Posterior vena cava (tissue), 2 donors: ENCODE results near the gene FMNL1. TPM values are rescaled to one million over a fixed set of nuclear protein-coding genes. Genes with fewer than 3 reads are reported as not detected.
"Not testable (repeated sequence)": the region's sequence is repeated elsewhere in the genome, so short reads cannot be mapped to it uniquely, and the experiment has no call there.

ENCODE experiments used
- DNase-seq: peaks from one replicate; pipeline ENCODE4 v3.0.0-alpha.2; 2020; ENCODE audit warnings: low spot score
- intact Hi-C, 2 donors: fragments of 100-400 bp; cut with DNase I; formaldehyde crosslinking; loops; one replicate each; pipeline versions ENCODE4 v1.14.1 to v1.14.2; 2022 to 2023
- long read RNA-seq, 2 donors: library from polyadenylated mRNA; unstranded; transcript quantifications; one replicate each; pipeline ENCODE4 v2.0.0, GENCODE V29; 2020 to 2021
- total RNA-seq, 2 donors: library from RNA; stranded (reverse); fragmentation: NEBNext Ultra II Directional; extraction: Animal tissue kit (Norgen Biotek cat#: 25700); gene quantifications; one replicate each; pipeline ENCODE4 v1.2.1, GENCODE V29; 2021
- donor health status: DM: yes; HTN: yes; CAD: no.
- donor health status: DM: yes; HTN: yes; CAD: no.

FMNL1 gene
- total RNA-seq, result 10 to 100 TPM; 19.5 to 28.2 TPM
- long read RNA-seq, donor 1, partial matches to known transcripts, result 1 of 1 reads
- long read RNA-seq, donor 1, other reads (novel, unspliced or antisense), result 0 of 1 reads
- long read RNA-seq, donor 2, partial matches to known transcripts, result 1 of 2 reads
- long read RNA-seq, donor 2, other reads (novel, unspliced or antisense), result 1 of 2 reads

GRCh38 chr17:45221081-45222013, at the start of gene FMNL1:
Gene FMNL1, plus strand, starts transcription at chr17:45221885. Its CDS starts 240 bp downstream, at chr17:45222125.
- DNase-seq, result peak; percentile 93
- intact Hi-C loops, result loop anchor here in 1 of 2 donors (5.0 kb wide), 1 partner anchor 161 kb away; no protein-coding TSS in a partner anchor

- no peak for DNase-seq
- intact Hi-C loops, result no loop called here
These were observed 49.5 kb upstream of the FMNL1 start for GRCh38 chr17:45172232-45172540.

- peak; percentile 81 for DNase-seq
- intact Hi-C loops, result no loop called here
These were observed 49.0 kb upstream of the FMNL1 start for GRCh38 chr17:45172541-45173286.

GRCh38 chr17:45175759-45176115, 45.9 kb upstream of the FMNL1 start:
- intact Hi-C loops, result no loop called here
- DNase-seq, result no peak

GRCh38 chr17:45177563-45177962, 44.1 kb upstream of the FMNL1 start:
- no peak for DNase-seq
- intact Hi-C loops, result no loop called here

- intact Hi-C loops, result no loop called here
- no peak for DNase-seq
These were observed 37.5 kb upstream of the FMNL1 start for GRCh38 chr17:45184144-45184543.

- DNase-seq, result no peak
- intact Hi-C loops, result no loop called here
These were observed 34.8 kb upstream of the FMNL1 start for GRCh38 chr17:45186801-45187354.

- DNase-seq, result no peak
- intact Hi-C loops, result no loop called here
These were observed 32.7 kb upstream of the FMNL1 start for GRCh38 chr17:45189009-45189408.

GRCh38 chr17:45190503-45191255, 31.0 kb upstream of the FMNL1 start:
- DNase-seq, result no peak
- intact Hi-C loops, result no loop called here

GRCh38 chr17:45195424-45195823, 26.3 kb upstream of the FMNL1 start:
- intact Hi-C loops, result loop anchor here in 1 of 2 donors (5.0 kb wide), 2 partner anchors 58 to 273 kb away; partner anchors contain the start of gene ACBD4
- DNase-seq, result no peak

GRCh38 chr17:45197108-45197507, 24.6 kb upstream of the FMNL1 start:
- no peak for DNase-seq
- intact Hi-C loops, result loop anchor here (2.0 to 5.0 kb wide), 3 partner anchors 60 to 275 kb away; partner anchors contain the start of gene ACBD4 (in 2 of the 2)

- intact Hi-C loops, result loop anchor here (2.0 to 5.0 kb wide), 3 partner anchors 60 to 275 kb away; partner anchors contain the start of gene ACBD4 (in 2 of the 2)
These were observed 23.9 kb upstream of the FMNL1 start for GRCh38 chr17:45197555-45198334.

GRCh38 chr17:45200701-45201100, 21.0 kb upstream of the FMNL1 start:
- DNase-seq, result no peak
- intact Hi-C loops, result loop anchor here in 1 of 2 donors (5.0 kb wide), 1 partner anchor 292 kb away; the partner anchor contains the start of gene PLEKHM1

More at GRCh38 chr17:45197555-45198334, 23.9 kb upstream of the FMNL1 start:
- DNase-seq, result peak; percentile 97

- no peak for DNase-seq
- intact Hi-C loops, result loop anchor here in 1 of 2 donors (5.0 kb wide), 1 partner anchor 291 kb away; the partner anchor contains the start of gene PLEKHM1
These were observed 20.2 kb upstream of the FMNL1 start for GRCh38 chr17:45201457-45201856.

GRCh38 chr17:45201880-45202279, 19.8 kb upstream of the FMNL1 start:
- intact Hi-C loops, result loop anchor here in 1 of 2 donors (5.0 kb wide), 1 partner anchor 290 kb away; the partner anchor contains the start of gene PLEKHM1
- DNase-seq, result not testable (repeated sequence)

GRCh38 chr17:45218895-45219661, 2.6 kb upstream of the FMNL1 start:
- DNase-seq, result peak; percentile 95
- intact Hi-C loops, result loop anchor here in 1 of 2 donors (5.0 kb wide), 2 partner anchors 58 to 168 kb away; no protein-coding TSS in a partner anchor

GRCh38 chr17:45220079-45220478, 1.6 kb upstream of the FMNL1 start:
- no peak for DNase-seq
- intact Hi-C loops, result loop anchor here in 1 of 2 donors (5.0 kb wide), 1 partner anchor 162 kb away; no protein-coding TSS in a partner anchor
